HepG2 (cell line): Measurements from ENCODE around the gene PYCARD. TPM values are rescaled to one million over a fixed set of nuclear protein-coding genes. Genes with fewer than 3 reads are reported as not detected.

Experiments
- ARNT2 ChIP-seq: sonication (generic); formaldehyde crosslinking; IDR thresholded peaks from 2 replicates; pipeline ENCODE4 v1.8.0; 2022; ENCODE audit warnings: mild to moderate bottlenecking, low read depth, missing genetic modification reagents, moderate library complexity
- BCL6 ChIP-seq: IDR thresholded peaks from 2 replicates; pipeline ENCODE4 v1.6.1; 2016; ENCODE audit warnings: missing genetic modification reagents, missing compliant biosample characterization
- CCDC6 ChIP-seq: sonication (generic); formaldehyde crosslinking; IDR thresholded peaks from 2 replicates; pipeline ENCODE4 v1.8.1; 2022; ENCODE audit warnings: mild to moderate bottlenecking, missing genetic modification reagents, moderate library complexity
- FOXA3 ChIP-seq: IDR thresholded peaks from 2 replicates; pipeline ENCODE4 v1.6.1; 2016; ENCODE audit warnings: missing genetic modification reagents, missing compliant biosample characterization
- FOXK1 ChIP-seq: sonication (generic); formaldehyde crosslinking; IDR thresholded peaks from 2 replicates; pipeline ENCODE4 v1.4.0; 2020; ENCODE audit warnings: low read depth, missing genetic modification reagents, borderline replicate concordance
- GTF3A ChIP-seq: sonication (generic); formaldehyde crosslinking; conservative IDR thresholded peaks from 2 replicates; pipeline ENCODE4 v1.4.0; 2020; ENCODE audit warnings: mild to moderate bottlenecking, missing genetic modification reagents
- HHEX ChIP-seq: IDR thresholded peaks from 2 replicates; pipeline ENCODE4 v1.6.1; 2016; ENCODE audit warnings: control low read depth
- JDP2 ChIP-seq: sonication (generic); formaldehyde crosslinking; IDR thresholded peaks from 2 replicates; pipeline ENCODE4 v1.8.1; 2022; ENCODE audit warnings: missing genetic modification reagents, borderline replicate concordance
- KAT8 ChIP-seq: IDR thresholded peaks from 2 replicates; pipeline ENCODE4 v1.6.1; 2016; ENCODE audit warnings: missing genetic modification reagents, missing compliant biosample characterization
- MXI1 ChIP-seq: IDR thresholded peaks from 3 replicates; pipeline ENCODE4 v1.6.1; 2012; ENCODE audit warnings: low read depth, low read length, inconsistent platforms, borderline replicate concordance
- MYC ChIP-seq: sonication (generic); formaldehyde crosslinking; IDR thresholded peaks from 2 replicates; pipeline ENCODE4 v1.9.0; 2021; ENCODE audit warnings: missing genetic modification reagents, borderline replicate concordance
- MYPOP ChIP-seq: sonication (generic); formaldehyde crosslinking; IDR thresholded peaks from 2 replicates; pipeline ENCODE4 v1.8.1; 2023; ENCODE audit warnings: mild to moderate bottlenecking, moderate library complexity, missing genetic modification reagents
- NFE2 ChIP-seq: sonication (generic); formaldehyde crosslinking; IDR thresholded peaks from 2 replicates; pipeline ENCODE4 v1.4.0; 2020; ENCODE audit warnings: missing genetic modification reagents
- NFIB ChIP-seq: sonication (generic); formaldehyde crosslinking; IDR thresholded peaks from 2 replicates; pipeline ENCODE4 v1.9.0; 2021; ENCODE audit warnings: missing genetic modification reagents, mild to moderate bottlenecking, borderline replicate concordance
- PITX1 ChIP-seq: sonication (generic); formaldehyde crosslinking; IDR thresholded peaks from 2 replicates; pipeline ENCODE4 v1.5.1; 2020; ENCODE audit warnings: mild to moderate bottlenecking, missing genetic modification reagents
- SMARCE1 ChIP-seq: fragments of 450-650 bp; IDR thresholded peaks from 2 replicates; pipeline ENCODE4 v1.6.1; 2017; ENCODE audit warnings: borderline replicate concordance
- ZFP36 ChIP-seq: fragments of 150-350 bp; IDR thresholded peaks from 2 replicates; pipeline ENCODE4 v1.6.1; 2018; ENCODE audit warnings: borderline replicate concordance, low read length, low read depth; ENCODE audit not compliant: partially characterized antibody
- ZNF234 ChIP-seq: sonication (generic); formaldehyde crosslinking; conservative IDR thresholded peaks from 2 replicates; pipeline ENCODE4 v1.5.1; 2020; ENCODE audit warnings: mild to moderate bottlenecking, missing genetic modification reagents
- ZNF24 ChIP-seq: fragments of 450-650 bp; IDR thresholded peaks from 2 replicates; pipeline ENCODE4 v1.6.1; 2017; ENCODE audit warnings: antibody characterized with exemption, mild to moderate bottlenecking
- ZNF644 ChIP-seq: IDR thresholded peaks from 2 replicates; pipeline ENCODE4 v1.6.1; 2016; ENCODE audit warnings: low read depth
- ZNF713 ChIP-seq: sonication (generic); formaldehyde crosslinking; IDR thresholded peaks from 2 replicates; pipeline ENCODE4 v1.4.0; 2020; ENCODE audit warnings: mild to moderate bottlenecking, missing genetic modification reagents
- ZNF761 ChIP-seq: sonication (generic); formaldehyde crosslinking; conservative IDR thresholded peaks from 2 replicates; pipeline ENCODE4 v1.4.0; 2020; ENCODE audit warnings: mild to moderate bottlenecking, missing genetic modification reagents
- ZNF766 ChIP-seq: sonication (generic); formaldehyde crosslinking; IDR thresholded peaks from 2 replicates; pipeline ENCODE4 v1.5.0; 2020; ENCODE audit warnings: missing genetic modification reagents, borderline replicate concordance
- ZSCAN25 ChIP-seq: sonication (generic); formaldehyde crosslinking; IDR thresholded peaks from 2 replicates; pipeline ENCODE4 v1.8.0; 2022; ENCODE audit warnings: mild to moderate bottlenecking, missing genetic modification reagents
- ZSCAN31 ChIP-seq: sonication (generic); formaldehyde crosslinking; IDR thresholded peaks from 2 replicates; pipeline ENCODE4 v1.5.0; 2020; ENCODE audit warnings: low read depth, mild to moderate bottlenecking, missing genetic modification reagents
- polyA plus RNA-seq, 8 experiments: library from polyadenylated mRNA; depleted of rRNA in 3 of 8; stranded (reverse) in 7 of 8; unstranded in 1 of 8; fragments of >200 nt; fragmentation: Illumina TruSeq in 4 of 8; extraction: Trizol in 4 of 8; gene quantifications; 2 replicates each; pipeline versions ENCODE4 v1.2.1 to v1.2.3, GENCODE V29; 2011 to 2016; ENCODE audit warnings: low read depth in 4 of 8, missing spikeins in 1 of 8, mixed read lengths in 1 of 8; ENCODE audit not compliant: insufficient read depth in 1 of 8
- total RNA-seq, 5 experiments: library from RNA; depleted of rRNA; stranded (reverse); fragments of >200 nt; fragmentation: Illumina TruSeq; extraction: Trizol; gene quantifications; 2 replicates each; pipeline ENCODE4 v1.2.3, GENCODE V29; 2016; ENCODE audit warnings: low read depth in 1 of 5
- TF ChIP-seq, protein P1 (sequence below): IDR thresholded peaks from 2 replicates; pipeline ENCODE4 v1.6.1; 2016
- TF ChIP-seq, protein P2 (sequence below): IDR thresholded peaks from 2 replicates; pipeline ENCODE4 v1.6.1; 2016
- TF ChIP-seq, protein P3 (sequence below): sonication (generic); formaldehyde crosslinking; IDR thresholded peaks from 2 replicates; pipeline ENCODE4 v1.8.0; 2022; ENCODE audit warnings: mild to moderate bottlenecking, missing genetic modification reagents; ENCODE audit not compliant: insufficient replicate concordance
- TF ChIP-seq, protein P4 (sequence below): sonication (generic); formaldehyde crosslinking; IDR thresholded peaks from 2 replicates; pipeline ENCODE4 v1.4.0; 2020; ENCODE audit warnings: mild to moderate bottlenecking, missing genetic modification reagents

Gene PYCARD
- total and polyA plus RNA-seq, 2 of the 13 experiments (the other 11 are each of a cell fraction or from before 2014, with no cell fraction given): 4.8 to 9.2 TPM

DNA sequence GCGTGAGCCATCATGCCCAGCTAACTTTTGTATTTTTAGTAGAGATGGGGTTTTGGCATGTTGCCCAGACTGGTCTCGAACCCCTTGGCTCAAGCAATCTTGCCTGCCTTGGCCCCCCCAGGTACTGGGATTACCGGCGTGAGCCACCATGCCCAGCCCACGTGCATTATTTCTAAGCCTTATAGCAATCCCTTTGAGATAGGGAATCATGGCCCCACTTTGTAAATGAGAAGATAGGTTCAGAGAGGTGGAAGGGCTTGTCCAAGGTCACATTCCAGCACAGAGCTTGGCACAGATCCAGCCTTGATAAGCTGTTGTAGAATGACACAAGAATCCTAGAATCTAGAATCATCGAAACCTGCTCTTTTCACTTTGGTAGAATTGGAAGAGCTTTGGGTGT lies 4.2 kb upstream of the PYCARD start (continued):
- TF ChIP-seq, protein P1, sequence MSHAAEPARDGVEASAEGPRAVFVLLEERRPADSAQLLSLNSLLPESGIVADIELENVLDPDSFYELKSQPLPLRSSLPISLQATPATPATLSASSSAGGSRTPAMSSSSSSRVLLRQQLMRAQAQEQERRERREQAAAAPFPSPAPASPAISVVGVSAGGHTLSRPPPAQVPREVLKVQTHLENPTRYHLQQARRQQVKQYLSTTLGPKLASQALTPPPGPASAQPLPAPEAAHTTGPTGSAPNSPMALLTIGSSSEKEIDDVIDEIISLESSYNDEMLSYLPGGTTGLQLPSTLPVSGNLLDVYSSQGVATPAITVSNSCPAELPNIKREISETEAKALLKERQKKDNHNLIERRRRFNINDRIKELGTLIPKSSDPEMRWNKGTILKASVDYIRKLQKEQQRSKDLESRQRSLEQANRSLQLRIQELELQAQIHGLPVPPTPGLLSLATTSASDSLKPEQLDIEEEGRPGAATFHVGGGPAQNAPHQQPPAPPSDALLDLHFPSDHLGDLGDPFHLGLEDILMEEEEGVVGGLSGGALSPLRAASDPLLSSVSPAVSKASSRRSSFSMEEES (CRISPR knock-in tag): peak; percentile 15; the same call in 1 of the 2 replicates
- TF ChIP-seq FOXA3 (CRISPR knock-in tag): peak; percentile 66
- no peak for TF ChIP-seq ZSCAN31
- TF ChIP-seq ARNT2 (CRISPR knock-in tag): no peak
- TF ChIP-seq FOXK1: no peak
- TF ChIP-seq ZNF24: no peak
- no peak for TF ChIP-seq ZNF713
- no peak for TF ChIP-seq ZNF234 (CRISPR knock-in tag)
- peak; percentile 55; the same call in 1 of the 2 replicates for TF ChIP-seq MYPOP (CRISPR knock-in tag)
- no peak for TF ChIP-seq KAT8
- no peak for TF ChIP-seq ZNF766 (CRISPR knock-in tag)
- no peak for TF ChIP-seq GTF3A
- TF ChIP-seq HHEX (CRISPR knock-in tag): peak; percentile 42; the same call in 1 of the 2 replicates
- TF ChIP-seq NFIB (CRISPR knock-in tag): no peak
- TF ChIP-seq ZFP36: no peak
- TF ChIP-seq, protein P2, sequence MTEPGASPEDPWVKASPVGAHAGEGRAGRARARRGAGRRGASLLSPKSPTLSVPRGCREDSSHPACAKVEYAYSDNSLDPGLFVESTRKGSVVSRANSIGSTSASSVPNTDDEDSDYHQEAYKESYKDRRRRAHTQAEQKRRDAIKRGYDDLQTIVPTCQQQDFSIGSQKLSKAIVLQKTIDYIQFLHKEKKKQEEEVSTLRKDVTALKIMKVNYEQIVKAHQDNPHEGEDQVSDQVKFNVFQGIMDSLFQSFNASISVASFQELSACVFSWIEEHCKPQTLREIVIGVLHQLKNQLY: peak; percentile 92
- TF ChIP-seq MXI1: no peak
- TF ChIP-seq BCL6: peak; percentile 76
- TF ChIP-seq, protein P3, sequence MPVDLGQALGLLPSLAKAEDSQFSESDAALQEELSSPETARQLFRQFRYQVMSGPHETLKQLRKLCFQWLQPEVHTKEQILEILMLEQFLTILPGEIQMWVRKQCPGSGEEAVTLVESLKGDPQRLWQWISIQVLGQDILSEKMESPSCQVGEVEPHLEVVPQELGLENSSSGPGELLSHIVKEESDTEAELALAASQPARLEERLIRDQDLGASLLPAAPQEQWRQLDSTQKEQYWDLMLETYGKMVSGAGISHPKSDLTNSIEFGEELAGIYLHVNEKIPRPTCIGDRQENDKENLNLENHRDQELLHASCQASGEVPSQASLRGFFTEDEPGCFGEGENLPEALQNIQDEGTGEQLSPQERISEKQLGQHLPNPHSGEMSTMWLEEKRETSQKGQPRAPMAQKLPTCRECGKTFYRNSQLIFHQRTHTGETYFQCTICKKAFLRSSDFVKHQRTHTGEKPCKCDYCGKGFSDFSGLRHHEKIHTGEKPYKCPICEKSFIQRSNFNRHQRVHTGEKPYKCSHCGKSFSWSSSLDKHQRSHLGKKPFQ: no peak
- TF ChIP-seq MYC (CRISPR knock-in tag): peak; percentile 49; the same call in 1 of the 2 replicates
- peak; percentile 93 for TF ChIP-seq PITX1 (CRISPR knock-in tag)
- TF ChIP-seq SMARCE1: no peak
- TF ChIP-seq NFE2 (CRISPR knock-in tag): no peak
- TF ChIP-seq, protein P4, sequence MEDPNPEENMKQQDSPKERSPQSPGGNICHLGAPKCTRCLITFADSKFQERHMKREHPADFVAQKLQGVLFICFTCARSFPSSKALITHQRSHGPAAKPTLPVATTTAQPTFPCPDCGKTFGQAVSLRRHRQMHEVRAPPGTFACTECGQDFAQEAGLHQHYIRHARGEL (CRISPR knock-in tag): no peak
- TF ChIP-seq ZNF644 (CRISPR knock-in tag): peak; percentile 81
- no peak for TF ChIP-seq ZNF761 (CRISPR knock-in tag)
- no peak for TF ChIP-seq ZSCAN25 (CRISPR knock-in tag)
- TF ChIP-seq JDP2: no peak
- no peak for TF ChIP-seq CCDC6 (CRISPR knock-in tag)
